Measurements from ENCODE around the gene MCEE. TPM values are rescaled to one million over a fixed set of nuclear protein-coding genes. Genes with fewer than 3 reads are reported as not detected.
"Not testable (repeated sequence)": the region's sequence is repeated elsewhere in the genome, so short reads cannot be mapped to it uniquely, and the experiment has no call there.

MCEE gene
- total and polyA plus RNA-seq, 2 experiments from 2014 or later = 16.5 to 33.3 TPM

- H3K9me3 ChIP-seq (ENCODE audit: low read depth); H3K27me3 ChIP-seq (replicated peaks; ENCODE audit: insufficient read depth); in situ Hi-C loops (cut with MboI); H3K9me2 ChIP-seq (ENCODE audit: insufficient read depth); H2AFZ ChIP-seq; H4K20me1 ChIP-seq (ENCODE audit: insufficient read depth); H3K9ac ChIP-seq; H3K4me1 ChIP-seq (ENCODE audit: insufficient read depth); H3K4me3 ChIP-seq; H3K27ac ChIP-seq; H3K36me3 ChIP-seq (ENCODE audit: low read depth); DNase-seq; H3K79me2 ChIP-seq (ENCODE audit: insufficient read depth); H3K4me2 ChIP-seq (ENCODE audit: unreplicated experiment); H3F3A ChIP-seq (ENCODE audit: insufficient read depth): not testable (repeated sequence)
- WGBS, 2 experiments (ENCODE audit: low coverage in 1 of 2, low lambda C conversion rate in 2 of 2, missing lambda C conversion rate in 2 of 2) = 68% methylated on average over 11 to 14 of the region's 14 CpGs
These were observed 40.6 kb downstream of the MCEE start for GRCh38 chr2:71089475-71089874.

- in situ Hi-C loops (cut with MboI); H3F3A ChIP-seq (ENCODE audit: insufficient read depth); H2AFZ ChIP-seq; H3K4me2 ChIP-seq (ENCODE audit: unreplicated experiment); H3K27me3 ChIP-seq (replicated peaks; ENCODE audit: insufficient read depth); H3K9me3 ChIP-seq (ENCODE audit: low read depth); H4K20me1 ChIP-seq (ENCODE audit: insufficient read depth); DNase-seq; H3K27ac ChIP-seq; H3K9me2 ChIP-seq (ENCODE audit: insufficient read depth); H3K36me3 ChIP-seq (ENCODE audit: low read depth); H3K9ac ChIP-seq; H3K79me2 ChIP-seq (ENCODE audit: insufficient read depth); H3K4me3 ChIP-seq; H3K4me1 ChIP-seq (ENCODE audit: insufficient read depth): not testable (repeated sequence)
- 44 to 47% methylated on average over 9 of the region's 9 CpGs for WGBS, 2 experiments (ENCODE audit: low coverage in 1 of 2, low lambda C conversion rate in 2 of 2, missing lambda C conversion rate in 2 of 2)
These were observed 44.6 kb downstream of the MCEE start for GRCh38 chr2:71085325-71086003.

DNA sequence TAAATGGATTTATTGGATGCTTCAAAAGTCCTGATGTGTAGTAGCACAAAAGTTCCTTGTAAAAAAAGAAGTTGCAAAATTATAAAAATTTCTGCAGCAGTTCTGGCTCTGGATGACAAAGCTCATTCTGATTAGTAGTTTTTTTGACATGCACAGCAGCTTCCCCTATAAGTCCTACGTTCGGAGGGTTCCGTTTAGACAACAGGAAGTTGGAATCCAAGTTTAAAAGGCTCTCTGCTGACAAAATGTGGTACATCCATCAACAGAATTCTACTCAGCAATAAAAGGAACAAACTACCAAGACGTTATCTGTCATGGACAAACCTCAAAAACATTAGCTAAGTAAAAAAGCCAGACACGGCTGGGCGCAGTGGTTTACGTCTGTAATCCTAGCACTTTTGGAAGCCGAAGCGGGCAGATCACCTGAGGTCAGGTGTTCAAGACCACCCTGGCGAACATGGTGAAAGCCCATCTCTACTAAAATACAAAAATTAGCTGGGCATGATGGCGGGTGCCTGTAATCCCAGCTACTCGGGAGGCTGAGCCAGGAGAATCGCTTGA is 46.2 kb downstream of the MCEE start:
- H3K9me3 ChIP-seq (ENCODE audit: low read depth); H3K27me3 ChIP-seq (replicated peaks; ENCODE audit: insufficient read depth); H3K4me2 ChIP-seq (ENCODE audit: unreplicated experiment); H3K4me1 ChIP-seq (ENCODE audit: insufficient read depth); H4K20me1 ChIP-seq (ENCODE audit: insufficient read depth); in situ Hi-C loops (cut with MboI); H3K27ac ChIP-seq; H3F3A ChIP-seq (ENCODE audit: insufficient read depth); H3K9ac ChIP-seq; H3K79me2 ChIP-seq (ENCODE audit: insufficient read depth); H3K4me3 ChIP-seq; DNase-seq; H2AFZ ChIP-seq; H3K9me2 ChIP-seq (ENCODE audit: insufficient read depth); H3K36me3 ChIP-seq (ENCODE audit: low read depth): not testable (repeated sequence)
- 65 to 66% methylated on average over 10 of the region's 13 CpGs for WGBS, 2 experiments (ENCODE audit: low coverage in 1 of 2, low lambda C conversion rate in 2 of 2, missing lambda C conversion rate in 2 of 2)

DNA sequence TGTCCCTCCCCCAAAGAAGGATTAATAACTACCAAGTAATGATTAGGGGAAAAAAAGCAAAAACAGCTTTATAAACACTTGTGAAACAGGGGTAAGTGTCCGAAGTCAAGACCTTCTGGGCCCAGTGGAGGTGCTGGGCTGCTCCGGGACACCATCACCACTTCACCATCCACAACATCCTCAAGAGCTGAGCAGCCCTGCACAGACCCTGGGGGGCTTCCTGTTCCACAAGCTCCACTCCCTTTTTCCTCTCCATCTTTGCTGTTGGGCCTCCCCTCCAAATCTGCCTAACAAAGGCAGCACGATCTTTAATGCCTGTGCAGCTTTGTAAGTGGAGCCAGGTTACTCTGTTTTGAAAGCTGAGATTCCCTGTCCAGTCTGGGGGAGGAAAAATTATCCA is 46.7 kb downstream of the MCEE start:
- H3K4me2 ChIP-seq (ENCODE audit: unreplicated experiment); H3F3A ChIP-seq (ENCODE audit: insufficient read depth); H3K9me2 ChIP-seq (ENCODE audit: insufficient read depth); in situ Hi-C loops (cut with MboI); H3K79me2 ChIP-seq (ENCODE audit: insufficient read depth); H3K4me3 ChIP-seq; H3K4me1 ChIP-seq (ENCODE audit: insufficient read depth); H3K27ac ChIP-seq; DNase-seq; H3K27me3 ChIP-seq (replicated peaks; ENCODE audit: insufficient read depth); H3K9me3 ChIP-seq (ENCODE audit: low read depth); H2AFZ ChIP-seq; H4K20me1 ChIP-seq (ENCODE audit: insufficient read depth); H3K9ac ChIP-seq: not testable (repeated sequence)
- no CpG with 5 or more reads among the region's 3 CpGs for WGBS, 2 experiments (ENCODE audit: low coverage in 1 of 2, low lambda C conversion rate in 2 of 2, missing lambda C conversion rate in 2 of 2)
- peaks cover 11% of the 10 kb centered on the region; the same call in 1 of the 2 replicates for H3K36me3 ChIP-seq (ENCODE audit: low read depth)

DNA sequence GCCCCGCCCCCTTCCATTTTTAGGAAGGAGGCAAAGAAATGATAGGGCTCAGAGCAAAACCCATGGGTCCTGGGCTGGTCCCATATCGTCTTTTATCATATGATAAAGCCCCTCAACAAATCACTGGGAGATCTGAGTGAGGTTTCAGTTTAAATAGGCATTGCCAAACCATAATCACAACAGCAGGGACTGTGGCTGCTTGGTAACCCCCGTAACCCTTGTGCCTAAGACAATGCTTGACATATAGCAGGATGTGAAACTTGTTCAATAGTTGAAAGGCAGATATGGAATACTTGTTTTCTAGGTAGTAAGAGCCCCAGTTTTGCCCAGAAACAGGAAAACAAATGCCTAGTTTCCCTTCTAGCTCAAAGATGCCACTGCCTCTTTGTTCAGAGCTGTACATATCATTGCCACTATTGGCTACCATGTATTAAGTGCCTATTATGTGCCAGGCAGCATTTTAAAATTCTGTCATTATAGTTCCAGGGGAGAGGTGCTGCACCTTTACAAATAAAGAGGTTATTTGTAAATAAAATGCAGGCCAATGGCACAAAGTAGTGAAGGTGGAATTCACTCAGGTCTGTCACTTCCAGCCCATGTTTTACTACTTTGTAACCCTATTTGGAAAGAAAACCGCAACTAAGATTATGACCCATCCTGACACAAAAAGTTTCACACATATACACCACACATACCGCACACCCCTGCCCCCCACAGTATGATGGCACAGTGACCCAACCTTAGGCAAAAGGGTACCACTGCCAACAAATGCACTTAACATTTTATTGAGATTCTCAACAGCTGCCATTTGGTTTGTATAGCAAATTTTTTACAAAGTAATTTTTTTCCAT is 47.4 kb downstream of the MCEE start:
- Histone ChIP-seq H3K27me3 (replicated peaks; ENCODE audit: insufficient read depth) (no peaks in the 10 kb centered on the region), H3K9ac (no peak overlapping the region), H3K9me2 (ENCODE audit: insufficient read depth) (no peaks in the 10 kb centered on the region), H3K27ac (no peak overlapping the region), H3K4me2 (ENCODE audit: unreplicated experiment) (no peak overlapping the region), H4K20me1 (ENCODE audit: insufficient read depth) (no peaks in the 10 kb centered on the region), H3K36me3 (ENCODE audit: low read depth) (peaks cover 15% of the 10 kb centered on the region), H3F3A (ENCODE audit: insufficient read depth) (peaks cover 8% of the 10 kb centered on the region; the same call in 1 of the 2 replicates), H3K79me2 (ENCODE audit: insufficient read depth) (no peaks in the 10 kb centered on the region), H2AFZ (no peak overlapping the region), H3K9me3 (ENCODE audit: low read depth) (no peaks in the 10 kb centered on the region), H3K4me1 (ENCODE audit: insufficient read depth) (no peaks in the 10 kb centered on the region), H3K4me3 (no peak overlapping the region)
- no peak for DNase-seq
- WGBS, 2 experiments (ENCODE audit: low coverage in 1 of 2, low lambda C conversion rate in 2 of 2, missing lambda C conversion rate in 2 of 2) = 85 to 87% methylated on average over 5 of the region's 5 CpGs
- in situ Hi-C loops (cut with MboI) = no loop called here
- TF ChIP-seq EZH2 (IDR thresholded peaks at IDR 0.05; ENCODE audit: insufficient read depth, poor library complexity, severe bottlenecking) (no peak), EZH2phosphoT487 (IDR thresholded peaks at IDR 0.05; ENCODE audit: insufficient read depth, low read depth) (no peak)
